NCI-H2171 (cell line): Measurements from ENCODE around the gene NOX3.

Experiments used
- DNase-seq: peaks from one replicate; lab custom pipeline; 2025; lab: John Stamatoyannopoulos, UW

Gene NOX3

GRCh38 chr6:155399745-155400653 lies 55.6 kb downstream of the NOX3 start:
- DNase-seq, result no peak

- DNase-seq, result no peak
Observed at GRCh38 chr6:155399062-155399744, 56.4 kb downstream of the NOX3 start.

- no peak for DNase-seq
Observed at GRCh38 chr6:155398701-155399061, 57.0 kb downstream of the NOX3 start.

GRCh38 chr6:155398221-155398620 lies 57.4 kb downstream of the NOX3 start:
- DNase-seq, result no peak

GRCh38 chr6:155397172-155397705 lies 58.4 kb downstream of the NOX3 start:
- no peak for DNase-seq

GRCh38 chr6:155396605-155397004 lies 59.0 kb downstream of the NOX3 start:
- DNase-seq, result no peak

- no peak for DNase-seq
Observed at GRCh38 chr6:155395339-155395738, 60.3 kb downstream of the NOX3 start.

GRCh38 chr6:155389130-155389529 lies 66.5 kb downstream of the NOX3 start:
- DNase-seq, result no peak

- no peak for DNase-seq
Observed at GRCh38 chr6:155388591-155388990, 67.0 kb downstream of the NOX3 start.

- no peak for DNase-seq
Observed at GRCh38 chr6:155387481-155387880, 68.2 kb downstream of the NOX3 start.

GRCh38 chr6:155384321-155384952 lies 71.2 kb downstream of the NOX3 start:
- DNase-seq, result no peak

GRCh38 chr6:155383913-155384312 lies 71.7 kb downstream of the NOX3 start:
- no peak for DNase-seq

- no peak for DNase-seq
Observed at GRCh38 chr6:155382338-155382685, 73.3 kb downstream of the NOX3 start.

- no peak for DNase-seq
Observed at GRCh38 chr6:155381673-155382337, 73.8 kb downstream of the NOX3 start.

GRCh38 chr6:155380666-155381332 lies 74.8 kb downstream of the NOX3 start:
- no peak for DNase-seq

- DNase-seq, result no peak
Observed at GRCh38 chr6:155378724-155379123, 76.9 kb downstream of the NOX3 start.

- DNase-seq, result no peak
Observed at GRCh38 chr6:155378276-155378675, 77.4 kb downstream of the NOX3 start.

- no peak for DNase-seq
Observed at GRCh38 chr6:155377061-155377460, 78.6 kb downstream of the NOX3 start.

GRCh38 chr6:155375801-155376200 lies 79.8 kb downstream of the NOX3 start:
- DNase-seq, result no peak

- DNase-seq, result no peak
Observed at GRCh38 chr6:155374681-155375080, 81.0 kb downstream of the NOX3 start.

- no peak for DNase-seq
Observed at GRCh38 chr6:155373276-155373675, 82.4 kb downstream of the NOX3 start.

- DNase-seq, result no peak
Observed at GRCh38 chr6:155372256-155372655, 83.4 kb downstream of the NOX3 start.
